Endothelial cell of umbilical vein (primary cell): ENCODE results near the gene LHFPL2. TPM values are rescaled to one million over a fixed set of nuclear protein-coding genes. Genes with fewer than 3 reads are reported as not detected.
A peak's percentile ranks its signal among the peaks of the same experiment; 100 is the strongest.

Experiments used
- BruUV-seq: library from RNA; stranded (reverse); fragments of 400-500 nt; replicated peaks from 2 replicates; lab custom pipeline; 2021; lab: Mats Ljungman, UMichigan
- CTCF ChIA-PET: fragments of 300-600, 350-600 bp; sonication (Branson Sonifier 250); formaldehyde crosslinking; loops from one replicate; lab custom pipeline; 2021; ENCODE audit warnings: antibody characterized with exemption, inconsistent platforms; lab: Charles Lee
- POLR2A ChIA-PET: fragments of 300-600, 350-600 bp; sonication (Branson Sonifier 250); formaldehyde crosslinking; loops from one replicate; lab custom pipeline; 2021; ENCODE audit warnings: antibody characterized with exemption, inconsistent platforms; lab: Charles Lee
- DNase-seq: peaks from one replicate; pipeline ENCODE4 v3.0.0-alpha.2; 2011; ENCODE audit warnings: low read depth, low spot score
- FAIRE-seq: peaks from 2 replicates; lab custom pipeline; 2011; peaks lifted over from hg19 to GRCh38; lab: Jason Lieb, UNC
- H2AFZ ChIP-seq: 2 replicates; pipeline ENCODE4 v1.6.0; 2012; ENCODE audit warnings: low read depth, low read length, control low read depth, inconsistent platforms
- H3K27ac ChIP-seq: 2 replicates; pipeline ENCODE4 v1.5.1; 2011; ENCODE audit warnings: low read depth, mild to moderate bottlenecking, control low read depth, low read length, moderate library complexity; ENCODE audit not compliant: insufficient read depth
- H3K27me3 ChIP-seq, 2 experiments: 2 replicates each; pipeline versions ENCODE4 v1.6.0 to v1.6.1; 2011; ENCODE audit warnings: low read length in 2 of 2, mixed read lengths in 1 of 2; ENCODE audit not compliant: control insufficient read depth in 2 of 2, insufficient read depth in 2 of 2
- H3K36me3 ChIP-seq, 2 experiments: 2 replicates in 1 of 2; 3 replicates in 1 of 2; pipeline ENCODE4 v1.5.1; 2011; ENCODE audit warnings: low read length in 2 of 2, mild to moderate bottlenecking in 1 of 2, moderate library complexity in 1 of 2; ENCODE audit not compliant: control insufficient read depth in 2 of 2, insufficient read depth in 2 of 2; ENCODE audit errors: extremely low read depth in 1 of 2
- H3K4me1 ChIP-seq: 3 replicates; pipeline ENCODE4 v1.5.1; 2011; ENCODE audit warnings: mild to moderate bottlenecking, low read length; ENCODE audit not compliant: control insufficient read depth, insufficient read depth; ENCODE audit errors: extremely low read depth
- H3K4me2 ChIP-seq: 2 replicates; pipeline ENCODE4 v1.6.1; 2011; ENCODE audit warnings: low read length, control low read depth, mixed read lengths; ENCODE audit not compliant: insufficient read depth
- H3K4me3 ChIP-seq, 3 experiments: fragments of 200-600 bp in 1 of 3; sonication (generic), shearing (Covaris generic) in 1 of 3; replicated peaks in 1 of 3; 2 replicates each; pipeline ENCODE4 v1.5.1; 2011 to 2016; ENCODE audit warnings: control low read depth in 3 of 3, low read length in 3 of 3, mild to moderate bottlenecking in 2 of 3, inconsistent platforms in 1 of 3, low read depth in 1 of 3, moderate library complexity in 1 of 3; ENCODE audit not compliant: insufficient read depth in 1 of 3
- H3K79me2 ChIP-seq: 2 replicates; pipeline ENCODE4 v1.6.0; 2012; ENCODE audit warnings: low read length, inconsistent platforms; ENCODE audit not compliant: control insufficient read depth, insufficient read depth
- H3K9ac ChIP-seq: replicated peaks from 2 replicates; pipeline ENCODE3; 2011; ENCODE audit warnings: low read length, control low read depth; ENCODE audit not compliant: insufficient read depth; ENCODE audit errors: extremely low read depth
- H3K9me1 ChIP-seq: replicated peaks from 3 replicates; pipeline ENCODE4 v1.6.0; 2011; ENCODE audit warnings: mild to moderate bottlenecking, low read length; ENCODE audit not compliant: control insufficient read depth, insufficient read depth; ENCODE audit errors: extremely low read depth
- H3K9me3 ChIP-seq: replicated peaks from 2 replicates; pipeline ENCODE4 v1.5.1; 2012; ENCODE audit warnings: low read length, inconsistent platforms; ENCODE audit not compliant: control insufficient read depth, insufficient read depth
- H4K20me1 ChIP-seq: replicated peaks from 2 replicates; pipeline ENCODE3; 2011; ENCODE audit warnings: mild to moderate bottlenecking, low read length; ENCODE audit not compliant: control insufficient read depth, insufficient read depth; ENCODE audit errors: extremely low read depth
- CTCF ChIP-seq, 2 donors: IDR thresholded peaks; 1 replicate in 1 of 2; 2 replicates in 1 of 2; pipeline ENCODE4 v1.5.1; 2011; ENCODE audit warnings: low read length in 2 of 2, mild to moderate bottlenecking in 2 of 2, moderate library complexity in 2 of 2, control low read depth in 1 of 2, inconsistent platforms in 1 of 2, low read depth in 1 of 2; ENCODE audit not compliant: insufficient read depth in 1 of 2; ENCODE audit errors: extremely low read depth in 1 of 2
- EZH2 ChIP-seq: IDR thresholded peaks from 2 replicates; pipeline ENCODE4 v1.6.1; 2012; ENCODE audit warnings: borderline replicate concordance, low read depth, mild to moderate bottlenecking, moderate library complexity, low read length, inconsistent platforms; ENCODE audit not compliant: severe bottlenecking
- GATA2 ChIP-seq: IDR thresholded peaks from 2 replicates; pipeline ENCODE4 v1.7.0; 2011; ENCODE audit warnings: low read depth, mild to moderate bottlenecking, moderate library complexity, mixed read lengths, low read length; ENCODE audit not compliant: insufficient read length, insufficient read depth
- JUN ChIP-seq: IDR thresholded peaks from 2 replicates; pipeline ENCODE4 v1.6.1; 2011; ENCODE audit warnings: borderline replicate concordance, low read depth; ENCODE audit not compliant: insufficient read length, insufficient read depth
- MAX ChIP-seq: IDR thresholded peaks from 2 replicates; pipeline ENCODE4 v1.6.1; 2011; ENCODE audit not compliant: insufficient read depth, insufficient read length
- MYC ChIP-seq: IDR thresholded peaks from one replicate; pipeline ENCODE4 v1.6.1; 2011; ENCODE audit warnings: mild to moderate bottlenecking, low read depth, low read length
- POLR2A ChIP-seq: IDR thresholded peaks from 2 replicates; pipeline ENCODE4 v1.6.1; 2012; ENCODE audit warnings: low read depth, mild to moderate bottlenecking, control low read depth, low read length
- POLR2AphosphoS5 ChIP-seq: IDR thresholded peaks from 2 replicates; pipeline ENCODE4 v1.6.1; 2012; ENCODE audit warnings: low read depth, mild to moderate bottlenecking, control low read depth, low read length, moderate library complexity; ENCODE audit not compliant: insufficient read depth
- dilution Hi-C: fragments of 300-500 bp; cut with MboI; formaldehyde crosslinking; loops from one replicate; pipeline ENCODE4 v1.15.0; 2019; ENCODE audit warnings: low sequenced_read_pairs; ENCODE audit not compliant: extremely low pct_ligation_motif_present
- intact Hi-C: fragments of 100-400 bp; cut with micrococcal nuclease; formaldehyde crosslinking; loops from one replicate; pipeline ENCODE4 v1.10.0; 2022
- polyA plus RNA-seq, 4 experiments: library from polyadenylated mRNA; depleted of rRNA in 3 of 4; stranded (reverse) in 3 of 4; unstranded in 1 of 4; fragments of >200 nt; gene quantifications; 2 replicates each; pipeline versions ENCODE4 v1.2.1 to v1.2.3, GENCODE V29; 2011 to 2012; ENCODE audit warnings: missing spikeins in 1 of 4
- total RNA-seq: library from RNA; stranded (reverse); gene quantifications from 2 replicates; pipeline ENCODE4 v1.2.3, GENCODE V29; 2021

Gene LHFPL2
- total and polyA plus RNA-seq, 2 donors (not counting 3 experiments of a cell fraction or from before 2014, with no cell fraction given) = 9.6 to 36.3 TPM

- H3K4me2 ChIP-seq = no peak overlapping the region
- ChIA-PET CTCF (interaction anchor here (0.8 to 2.1 kb wide), 18 partner anchors 8 to 187 kb away, joined by 3 to 24 read pairs (median 4); no protein-coding TSS in a partner anchor), POLR2A (interaction anchor here (0.5 to 1.5 kb wide), 7 partner anchors 8 to 1951 kb away, joined by 3 to 7 read pairs (median 3); no protein-coding TSS in a partner anchor)
- peak overlapping the region; percentile 57 for H3K9ac ChIP-seq
- BruUV-seq = TSS peak; percentile 20
- H3K27ac ChIP-seq = peak overlapping the region; percentile 86
- no peaks in the 10 kb centered on the region for H3K9me1 ChIP-seq
- FAIRE-seq (no peak), DNase-seq (no peak)
- no peaks in the 10 kb centered on the region for H3K27me3 ChIP-seq
- no peak for TF ChIP-seq POLR2AphosphoS5
- TF ChIP-seq MYC = no peak
- dilution Hi-C loops = no loop called here
- H2AFZ ChIP-seq = no peak overlapping the region
- H3K36me3 ChIP-seq = no peaks in the 10 kb centered on the region
- H3K4me1 ChIP-seq = peaks cover 15% of the 10 kb centered on the region
- H4K20me1 ChIP-seq = no peaks in the 10 kb centered on the region
- no peak overlapping the region for H3K4me3 ChIP-seq
- intact Hi-C loops = loop anchor here (2.0 kb wide), 1 partner anchor 31 kb away; no protein-coding TSS in a partner anchor
- H3K9me3 ChIP-seq = no peaks in the 10 kb centered on the region
- peaks cover 8% of the 10 kb centered on the region for H3K79me2 ChIP-seq
These were observed 144.5 kb downstream of the LHFPL2 start for GRCh38 chr5:78503958-78504653.

DNA sequence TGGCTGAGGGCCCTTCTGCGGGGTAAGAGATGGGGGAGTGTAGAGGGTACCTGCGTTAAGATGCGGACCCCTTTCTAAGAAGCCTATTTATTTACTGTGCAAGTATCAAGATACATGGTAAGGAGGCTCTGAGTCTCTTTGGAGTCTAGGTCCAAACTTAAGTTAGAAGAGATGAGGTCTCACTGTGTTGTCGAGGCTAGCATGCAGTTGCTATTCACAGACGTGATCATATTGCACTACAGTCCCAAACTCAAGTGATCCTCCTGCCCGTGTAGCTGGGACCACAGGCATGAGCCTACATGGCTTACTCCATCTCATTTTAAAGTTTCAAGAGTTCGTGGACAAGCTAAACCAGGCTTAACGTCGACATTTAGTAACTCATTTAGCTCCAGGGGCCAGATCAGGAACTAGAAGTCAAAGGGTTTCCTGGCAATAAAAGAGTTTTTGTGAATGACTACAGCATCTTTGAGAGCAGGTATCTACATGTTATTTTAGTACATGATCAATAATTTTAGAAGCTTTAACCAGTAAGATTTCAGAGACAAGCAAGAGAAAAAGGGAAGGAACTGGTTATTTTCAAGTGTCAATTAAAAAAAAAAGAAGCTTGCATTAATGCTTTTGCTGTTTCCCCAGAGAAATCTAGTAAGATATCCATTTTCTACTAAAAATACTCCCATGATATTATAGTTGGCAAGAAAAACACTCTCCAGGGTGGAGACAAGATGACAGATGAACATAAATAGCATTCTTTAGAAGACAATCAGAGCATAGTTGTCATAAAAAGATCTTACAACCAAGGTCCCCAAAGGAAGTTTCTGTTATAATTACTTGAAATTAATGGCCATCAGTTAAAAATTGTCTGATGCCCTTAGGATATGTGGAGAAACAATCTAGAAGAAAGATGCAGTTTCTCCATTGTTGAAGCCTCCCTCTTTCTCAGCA is 146.9 kb downstream of the LHFPL2 start:
- Histone ChIP-seq H3K27me3 (no peaks in the 10 kb centered on the region), H3K36me3 (no peaks in the 10 kb centered on the region), H3K9me3 (no peaks in the 10 kb centered on the region), H3K4me3 (no peak overlapping the region), H3K9me1 (no peaks in the 10 kb centered on the region), H3K79me2 (peaks cover 10% of the 10 kb centered on the region), H2AFZ (no peak overlapping the region), H3K9ac (no peak overlapping the region), H3K27ac (no peak overlapping the region), H3K4me2 (no peak overlapping the region), H4K20me1 (no peaks in the 10 kb centered on the region), H3K4me1 (peaks cover 18% of the 10 kb centered on the region)
- POLR2A ChIA-PET = no interaction called here
- BruUV-seq = no TSS peak
- intact Hi-C loops (no loop called here), dilution Hi-C loops (no loop called here)
- FAIRE-seq (no peak), DNase-seq (peak; percentile 19)
- no peak for TF ChIP-seq JUN
- TF ChIP-seq GATA2 = no peak
- no peak for TF ChIP-seq POLR2AphosphoS5
- TF ChIP-seq MYC = no peak
- TF ChIP-seq POLR2A = no peak
- no peak for TF ChIP-seq EZH2
- TF ChIP-seq MAX = no peak
- no peak for TF ChIP-seq CTCF (IDR thresholded peaks at IDR 0.05; ENCODE audit: extremely low read depth in 1 of 2, insufficient read depth in 1 of 2, low read depth in 1 of 2, low read length in 2 of 2)
- CTCF ChIA-PET = interaction anchor here (1.0 to 2.0 kb wide), 4 partner anchors 11 to 33 kb away, joined by 3 to 13 read pairs (median 3); no protein-coding TSS in a partner anchor
